IPS-18a (cell line): ENCODE results near the gene KCNN4.
"Not testable (repeated sequence)": the region's sequence is repeated elsewhere in the genome, so short reads cannot be mapped to it uniquely, and the experiment has no call there.

Experiments used
- H3K27ac ChIP-seq: one replicate; pipeline ENCODE4 v1.5.1; 2013; ENCODE audit warnings: low read length
- H3K27me3 ChIP-seq: one replicate; pipeline ENCODE4 v1.6.1; 2013; ENCODE audit warnings: mild to moderate bottlenecking, low read length; ENCODE audit not compliant: control insufficient read depth, insufficient read depth
- H3K36me3 ChIP-seq: one replicate; pipeline ENCODE4 v1.6.1; 2013; ENCODE audit warnings: low read depth, low read length; ENCODE audit not compliant: control insufficient read depth
- H3K4me1 ChIP-seq: one replicate; pipeline ENCODE4 v1.6.1; 2013; ENCODE audit warnings: low read depth, low read length; ENCODE audit not compliant: control insufficient read depth
- H3K4me3 ChIP-seq: one replicate; pipeline ENCODE4 v1.5.1; 2013; ENCODE audit warnings: low read length
- H3K9ac ChIP-seq: one replicate; pipeline ENCODE4 v1.6.1; 2013; ENCODE audit warnings: mild to moderate bottlenecking, low read length, moderate library complexity
- H3K9me3 ChIP-seq: one replicate; pipeline ENCODE4 v1.6.1; 2013; ENCODE audit warnings: low read depth, low read length; ENCODE audit not compliant: control insufficient read depth

The KCNN4 gene

GRCh38 chr19:43780706-43781525 is at the start of gene KCNN4:
TSS of gene KCNN4 (minus strand) at chr19:43780973. CDS start at chr19:43780861, 112 bp downstream.
- Histone ChIP-seq H3K36me3 (no peaks in the 10 kb centered on the region), H3K9me3 (no peaks in the 10 kb centered on the region), H3K4me1 (peaks cover 10% of the 10 kb centered on the region), H3K27ac (no peak within 1 kb of the TSS), H3K27me3 (no peaks in the 10 kb centered on the region), H3K9ac (no peak within 1 kb of the TSS), H3K4me3 (no peak within 1 kb of the TSS)

DNA sequence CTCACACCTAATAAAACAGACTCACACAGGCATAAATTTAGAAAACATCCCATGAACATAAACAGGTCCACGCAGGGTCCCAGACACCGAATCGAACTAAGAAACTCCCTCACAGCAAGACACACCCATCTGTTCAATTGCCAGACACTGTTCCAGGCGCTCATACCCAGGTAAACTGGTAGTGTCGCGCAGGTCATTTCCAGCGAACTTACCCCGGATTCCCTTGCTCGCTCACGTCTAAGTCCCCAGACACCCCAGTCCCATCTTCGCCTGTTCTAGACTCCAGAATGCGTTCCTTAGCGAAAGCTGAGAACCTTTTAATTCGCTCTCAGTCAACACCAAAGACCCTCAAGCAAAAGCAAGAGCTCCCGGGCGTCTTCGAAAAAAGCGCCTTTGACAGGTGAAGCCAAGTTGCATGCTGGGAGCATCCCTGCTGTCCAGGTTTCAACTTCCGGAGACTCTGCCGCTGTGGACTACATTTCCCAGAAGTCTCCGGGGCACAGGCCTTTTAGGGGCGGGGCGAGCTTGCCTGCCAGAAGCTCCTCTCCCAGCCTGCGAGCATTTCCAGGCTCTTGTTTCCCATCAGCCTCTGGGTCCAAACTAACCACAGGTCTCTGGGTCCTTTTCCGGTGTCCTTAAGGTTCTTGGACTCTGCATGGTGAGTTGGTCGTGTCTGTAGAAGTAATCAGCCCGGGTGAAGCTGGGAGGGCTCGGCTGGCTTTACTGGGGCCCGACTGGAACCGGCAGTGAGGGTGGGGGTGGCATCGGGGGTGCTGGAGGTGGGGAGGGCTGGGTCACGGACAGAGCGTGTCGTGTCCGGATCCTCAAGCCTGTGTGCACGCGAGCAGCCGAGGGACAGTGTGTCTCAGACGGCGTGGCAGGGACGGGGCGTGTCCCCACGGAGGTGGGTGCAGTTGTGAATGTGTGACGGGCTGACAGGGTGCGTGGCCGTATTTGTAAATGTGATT is 46.3 kb upstream of the KCNN4 start, which contains the start of gene ZNF283:
ZNF283 (plus strand) TSS at position 535 of the 968 bp plus-strand sequence. CDS start 6,184 bp downstream, outside the sequence.
- no peaks in the 10 kb centered on the region for H3K4me1 ChIP-seq
- peak within 1 kb of the TSS; percentile 69 for H3K4me3 ChIP-seq
- no peak within 1 kb of the TSS for H3K27ac ChIP-seq
- H3K36me3 ChIP-seq, result no peaks in the 10 kb centered on the region
- H3K27me3 ChIP-seq, result no peaks in the 10 kb centered on the region
- H3K9me3 ChIP-seq, result peaks cover 12% of the 10 kb centered on the region
- H3K9ac ChIP-seq, result peak within 1 kb of the TSS; percentile 39

DNA sequence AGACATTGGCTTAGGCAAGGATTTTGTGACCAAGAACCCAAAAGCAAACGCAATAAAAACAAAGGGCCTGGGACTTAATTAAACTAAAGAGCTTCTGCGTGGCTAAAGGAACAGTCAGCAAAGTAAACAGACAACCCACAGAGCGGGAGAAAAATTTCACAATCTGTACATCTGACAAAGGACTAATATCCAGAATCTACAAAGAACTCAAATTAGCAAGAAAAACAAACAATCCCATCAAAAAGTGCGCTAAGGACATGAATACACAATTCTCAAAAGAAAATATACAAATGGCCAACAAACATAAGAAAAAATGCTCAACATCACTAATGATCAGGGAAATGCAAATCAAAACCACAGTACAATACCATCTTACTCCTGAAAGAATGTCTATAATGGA is 43.8 kb upstream of the KCNN4 start:
- not testable (repeated sequence) for H3K9ac ChIP-seq, H3K4me1 ChIP-seq, H3K27ac ChIP-seq, H3K27me3 ChIP-seq, H3K4me3 ChIP-seq, H3K36me3 ChIP-seq
- peaks cover 13% of the 10 kb centered on the region for H3K9me3 ChIP-seq

GRCh38 chr19:43823856-43824255 is 43.1 kb upstream of the KCNN4 start:
- H3K9me3 ChIP-seq, result peaks cover 13% of the 10 kb centered on the region
- not testable (repeated sequence) for H3K27ac ChIP-seq, H3K9ac ChIP-seq, H3K4me3 ChIP-seq, H3K27me3 ChIP-seq, H3K36me3 ChIP-seq, H3K4me1 ChIP-seq

DNA sequence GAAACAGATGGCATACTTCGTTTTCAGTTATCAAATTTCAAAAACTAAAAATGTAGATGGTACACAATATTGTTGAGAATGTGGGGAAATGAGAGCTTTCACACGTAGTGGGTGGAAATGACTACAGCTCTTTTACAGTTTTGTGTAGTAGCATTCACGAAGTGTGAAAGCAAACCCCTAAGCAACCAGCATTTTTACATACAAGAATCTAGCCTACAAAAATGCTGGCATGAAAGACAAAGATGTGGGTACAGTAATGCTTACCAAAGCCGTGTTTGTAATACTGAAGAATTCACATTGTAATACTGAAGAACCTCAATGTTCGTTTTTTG is 40.1 kb upstream of the KCNN4 start:
- Histone ChIP-seq H3K36me3 (no peaks in the 10 kb centered on the region), H3K27me3 (no peaks in the 10 kb centered on the region), H3K9me3 (peaks cover 28% of the 10 kb centered on the region), H3K4me1 (no peaks in the 10 kb centered on the region), H3K4me3 (no peak overlapping the region), H3K27ac (no peak overlapping the region), H3K9ac (no peak overlapping the region)

DNA sequence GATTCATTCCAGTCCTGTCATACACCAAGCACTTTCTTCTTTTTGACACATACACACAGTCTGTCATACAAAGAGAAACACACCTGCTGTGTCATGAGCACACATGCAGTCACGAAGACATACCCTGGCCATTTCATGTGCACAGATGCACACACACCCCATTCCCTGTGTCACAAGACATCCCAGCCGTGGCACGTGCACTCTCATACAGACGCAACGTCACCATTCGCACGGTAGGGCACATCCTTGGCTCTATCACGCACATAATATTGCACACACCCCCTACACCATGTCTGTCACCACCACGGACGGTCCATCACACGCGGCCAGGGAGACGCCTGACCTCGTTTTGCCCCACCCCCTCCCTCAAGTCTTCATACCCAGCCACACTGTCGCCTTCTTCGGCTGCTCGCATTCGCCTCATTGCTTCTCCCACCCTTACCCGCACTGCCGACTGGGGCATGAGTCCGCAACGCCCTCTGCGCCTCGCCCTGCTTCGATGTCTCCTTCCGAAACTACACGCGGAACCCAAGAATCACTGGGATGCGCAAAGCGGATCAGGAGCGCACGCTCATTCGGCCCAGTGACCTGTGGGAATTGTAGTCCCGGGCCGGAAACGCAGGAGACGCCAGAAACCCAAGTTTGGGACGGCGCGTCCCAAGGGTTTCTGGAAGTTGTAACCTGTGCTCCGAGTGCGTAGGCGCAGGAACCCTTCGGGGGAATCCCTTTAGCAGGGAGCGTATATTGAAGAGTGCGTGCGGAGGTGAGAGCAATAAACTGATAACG is 39.5 kb upstream of the KCNN4 start:
- Histone ChIP-seq H3K9ac (no peak overlapping the region), H3K4me3 (no peak overlapping the region), H3K9me3 (peaks cover 28% of the 10 kb centered on the region), H3K4me1 (no peaks in the 10 kb centered on the region), H3K36me3 (no peaks in the 10 kb centered on the region), H3K27ac (no peak overlapping the region), H3K27me3 (no peaks in the 10 kb centered on the region)

- Histone ChIP-seq H3K36me3 (no peaks in the 10 kb centered on the region), H3K9me3 (peaks cover 23% of the 10 kb centered on the region), H3K27me3 (no peaks in the 10 kb centered on the region), H3K9ac (no peak overlapping the region), H3K27ac (no peak overlapping the region), H3K4me3 (no peak overlapping the region), H3K4me1 (no peaks in the 10 kb centered on the region)
These were observed 37.7 kb upstream of the KCNN4 start for GRCh38 chr19:43818500-43818899.

DNA sequence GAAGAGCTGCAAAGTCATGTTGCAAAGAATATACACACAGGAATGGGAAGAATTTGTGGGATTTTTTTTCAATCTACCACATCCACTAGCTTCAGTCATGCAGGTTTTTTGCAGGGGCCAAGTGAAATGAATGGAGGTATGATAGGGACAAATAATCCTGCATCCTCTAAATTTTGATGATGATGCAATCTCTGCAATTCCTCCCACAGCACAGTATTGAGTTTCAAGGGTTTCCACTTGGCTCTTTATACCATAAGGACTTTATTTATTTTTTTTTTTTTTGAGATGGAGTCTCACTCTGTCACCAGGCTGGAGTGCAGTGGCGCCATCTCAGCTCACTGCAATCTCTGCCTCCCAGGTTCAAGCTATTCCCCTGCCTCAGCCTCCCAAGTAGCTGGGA is 36.7 kb upstream of the KCNN4 start:
- not testable (repeated sequence) for H3K27me3 ChIP-seq, H3K4me3 ChIP-seq, H3K4me1 ChIP-seq, H3K36me3 ChIP-seq, H3K9ac ChIP-seq, H3K27ac ChIP-seq
- peaks cover 23% of the 10 kb centered on the region for H3K9me3 ChIP-seq

GRCh38 chr19:43814663-43815352 is 34.0 kb upstream of the KCNN4 start:
- Histone ChIP-seq H3K27ac (no peak overlapping the region), H3K4me1 (no peaks in the 10 kb centered on the region), H3K4me3 (no peak overlapping the region), H3K36me3 (no peaks in the 10 kb centered on the region), H3K27me3 (no peaks in the 10 kb centered on the region), H3K9me3 (peaks cover 18% of the 10 kb centered on the region), H3K9ac (no peak overlapping the region)

DNA sequence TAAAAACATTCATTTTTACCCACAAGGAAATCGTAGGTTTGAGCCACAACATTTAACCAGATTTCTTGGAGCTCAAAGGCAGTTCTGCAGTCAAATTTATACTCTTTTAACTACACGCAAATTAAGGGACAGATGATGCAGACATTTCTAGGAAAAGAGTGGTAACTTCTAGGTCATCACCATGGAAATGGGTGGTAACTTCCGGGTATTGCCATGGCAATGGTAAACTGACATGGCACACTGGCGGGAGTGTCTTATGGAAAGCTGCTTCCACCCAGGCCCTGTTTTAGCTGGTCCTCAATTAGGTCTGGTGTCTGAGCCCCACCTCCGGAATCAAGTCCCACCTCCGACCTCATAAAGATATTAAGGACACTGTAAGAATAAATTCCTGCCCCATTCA is 31.9 kb upstream of the KCNN4 start:
- Histone ChIP-seq H3K27me3 (no peaks in the 10 kb centered on the region), H3K9ac (no peak overlapping the region), H3K27ac (no peak overlapping the region), H3K9me3 (peaks cover 8% of the 10 kb centered on the region), H3K4me3 (no peak overlapping the region), H3K36me3 (no peaks in the 10 kb centered on the region), H3K4me1 (no peaks in the 10 kb centered on the region)

- Histone ChIP-seq H3K4me1 (no peaks in the 10 kb centered on the region), H3K4me3 (no peak overlapping the region), H3K27me3 (no peaks in the 10 kb centered on the region), H3K27ac (no peak overlapping the region), H3K36me3 (no peaks in the 10 kb centered on the region), H3K9ac (no peak overlapping the region), H3K9me3 (peaks cover 6% of the 10 kb centered on the region)
These were observed 31.5 kb upstream of the KCNN4 start for GRCh38 chr19:43812259-43812658.
